Parathyroid adenoma (tissue), 2 donors: Measurements from ENCODE around the gene SOWAHD.

Source experiments
- H2AFZ ChIP-seq: fragments of 300-600 bp; sonication (generic); one replicate; pipeline ENCODE4 v1.7.0; 2017; ENCODE audit warnings: antibody characterized with exemption, mild to moderate bottlenecking
- H3K27ac ChIP-seq: fragments of 300-600 bp; sonication (generic); one replicate; pipeline ENCODE4 v1.7.0; 2017
- H3K27me3 ChIP-seq: fragments of 300-600 bp; sonication (generic); one replicate; pipeline ENCODE4 v1.7.0; 2017; ENCODE audit warnings: low read length; ENCODE audit not compliant: control insufficient read depth, insufficient read depth
- H3K36me3 ChIP-seq: fragments of 300-600 bp; sonication (generic); one replicate; pipeline ENCODE4 v1.7.0; 2017; ENCODE audit warnings: low read length; ENCODE audit not compliant: control insufficient read depth, insufficient read depth
- H3K4me1 ChIP-seq: fragments of 300-600 bp; sonication (generic); one replicate; pipeline ENCODE4 v1.7.0; 2017; ENCODE audit warnings: control low read depth
- H3K4me2 ChIP-seq: fragments of 300-600 bp; sonication (generic); one replicate; pipeline ENCODE4 v1.7.0; 2017; ENCODE audit warnings: low read length
- H3K4me3 ChIP-seq: fragments of 300-600 bp; sonication (generic); one replicate; pipeline ENCODE4 v1.7.0; 2017; ENCODE audit warnings: low read depth, low read length
- H3K79me2 ChIP-seq: fragments of 300-600 bp; sonication (generic); one replicate; pipeline ENCODE4 v1.7.0; 2017; ENCODE audit warnings: control low read depth
- H3K9ac ChIP-seq: fragments of 300-600 bp; sonication (generic); one replicate; pipeline ENCODE4 v1.7.0; 2017; ENCODE audit warnings: mild to moderate bottlenecking
- H3K9me3 ChIP-seq: fragments of 300-600 bp; sonication (generic); one replicate; pipeline ENCODE4 v1.7.0; 2017; ENCODE audit warnings: low read length; ENCODE audit not compliant: control insufficient read depth
- CTCF ChIP-seq: fragments of 300-600 bp; sonication (generic); IDR thresholded peaks from one replicate; pipeline ENCODE4 v1.7.0; 2017; ENCODE audit warnings: antibody characterized with exemption, mild to moderate bottlenecking
- donor health status: primary hyperparathyroidism.

Gene SOWAHD

GRCh38 chrX:119721926-119722325 lies 36.5 kb upstream of the SOWAHD start:
- Histone ChIP-seq H3K9me3 (no peaks in the 10 kb centered on the region), H3K27me3 (no peaks in the 10 kb centered on the region)
- TF ChIP-seq CTCF, result no peak

GRCh38 chrX:119726900-119727555 lies 31.4 kb upstream of the SOWAHD start:
- no peaks in the 10 kb centered on the region for H3K27me3 ChIP-seq
- no peaks in the 10 kb centered on the region for H3K36me3 ChIP-seq
- H3K79me2 ChIP-seq, result no peaks in the 10 kb centered on the region
- no peak overlapping the region for H3K27ac ChIP-seq
- H2AFZ ChIP-seq, result no peak overlapping the region
- no peak overlapping the region for H3K4me3 ChIP-seq
- no peak overlapping the region for H3K9ac ChIP-seq
- no peaks in the 10 kb centered on the region for H3K4me1 ChIP-seq
- no peak overlapping the region for H3K4me2 ChIP-seq
- TF ChIP-seq CTCF, result no peak
- H3K9me3 ChIP-seq, result no peaks in the 10 kb centered on the region

More at GRCh38 chrX:119721926-119722325, 36.5 kb upstream of the SOWAHD start:
- Histone ChIP-seq H2AFZ (no peak overlapping the region), H3K4me1 (no peaks in the 10 kb centered on the region), H3K27ac (no peak overlapping the region), H3K79me2 (no peaks in the 10 kb centered on the region), H3K4me3 (no peak overlapping the region), H3K36me3 (no peaks in the 10 kb centered on the region), H3K9ac (no peak overlapping the region), H3K4me2 (no peak overlapping the region)

GRCh38 chrX:119728487-119728886 lies 29.9 kb upstream of the SOWAHD start:
- Histone ChIP-seq H3K79me2 (no peaks in the 10 kb centered on the region), H3K9me3 (no peaks in the 10 kb centered on the region), H3K27ac (no peak overlapping the region), H3K4me1 (no peaks in the 10 kb centered on the region), H2AFZ (no peak overlapping the region), H3K4me3 (no peak overlapping the region), H3K9ac (no peak overlapping the region), H3K4me2 (no peak overlapping the region), H3K27me3 (no peaks in the 10 kb centered on the region), H3K36me3 (no peaks in the 10 kb centered on the region)
- no peak for TF ChIP-seq CTCF

GRCh38 chrX:119729408-119730201 lies 28.8 kb upstream of the SOWAHD start:
- Histone ChIP-seq H3K36me3 (no peaks in the 10 kb centered on the region), H3K27ac (no peak overlapping the region), H3K79me2 (no peaks in the 10 kb centered on the region), H2AFZ (no peak overlapping the region), H3K9me3 (no peaks in the 10 kb centered on the region), H3K4me3 (no peak overlapping the region), H3K9ac (no peak overlapping the region), H3K4me1 (no peaks in the 10 kb centered on the region), H3K4me2 (no peak overlapping the region), H3K27me3 (no peaks in the 10 kb centered on the region)
- peak; percentile 60 for TF ChIP-seq CTCF
